ENCODE measurements around the gene POR. TPM values are rescaled to one million over a fixed set of nuclear protein-coding genes. Genes with fewer than 3 reads are reported as not detected.
A peak's percentile ranks its signal among the peaks of the same experiment; 100 is the strongest.

Gene POR
- total and polyA plus RNA-seq, 2 of the 13 experiments (the other 11 are each of a cell fraction or from before 2014, with no cell fraction given) = 145 to 266 TPM

DNA sequence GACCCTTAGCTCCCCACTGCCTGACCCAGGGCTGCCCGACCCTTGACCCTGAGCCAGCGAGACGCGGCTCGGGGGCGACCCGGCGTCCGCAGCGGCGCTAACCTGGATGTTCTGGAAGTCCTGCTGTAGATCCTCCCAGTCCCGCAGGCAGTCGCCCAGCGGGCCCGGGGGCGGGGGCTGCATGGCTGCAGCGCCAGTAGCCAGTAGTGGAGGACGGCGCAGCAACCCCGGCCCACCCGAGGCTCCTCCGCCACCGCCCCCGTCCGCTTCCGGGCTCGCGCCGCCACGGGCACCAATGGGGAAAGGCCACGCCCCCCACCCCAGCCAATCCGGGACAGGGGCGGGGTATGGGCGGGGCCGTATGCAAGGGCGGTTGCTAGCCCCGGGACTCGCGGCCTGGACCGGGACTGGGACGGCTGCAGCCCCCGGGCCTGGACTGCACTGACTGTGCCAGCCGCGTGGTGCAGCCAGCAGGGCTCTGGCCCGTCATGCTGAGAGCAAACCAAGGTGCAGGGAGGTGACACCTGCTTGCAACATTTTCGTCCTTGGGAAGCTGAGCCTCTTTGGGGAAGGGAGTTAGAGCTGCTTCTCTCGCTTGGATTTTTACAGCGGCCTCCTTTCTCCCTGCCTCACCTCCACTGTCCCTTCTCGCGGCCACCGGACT lies 79.6 kb downstream of the POR start, which contains the start of gene TMEM120A (continued):
- TF ChIP-seq CBX2 (IDR thresholded peaks at IDR 0.05; ENCODE audit: low read depth, low read length) = no peak
- no peak for TF ChIP-seq CBX2 (CRISPR knock-in tag; IDR thresholded peaks at IDR 0.05; ENCODE audit: low read depth)
- peak; percentile 75; the same call in 1 of the 2 replicates for TF ChIP-seq KLF12 (CRISPR knock-in tag; IDR thresholded peaks at IDR 0.05; ENCODE audit: borderline replicate concordance)
- peak; percentile 87; the same call in 1 of the 2 replicates for TF ChIP-seq ZNF709 (CRISPR knock-in tag; IDR thresholded peaks at IDR 0.05)
- TF ChIP-seq TCF7L2 (IDR thresholded peaks at IDR 0.05; ENCODE audit: low read depth, low read length) = no peak
- TF ChIP-seq, protein P1, sequence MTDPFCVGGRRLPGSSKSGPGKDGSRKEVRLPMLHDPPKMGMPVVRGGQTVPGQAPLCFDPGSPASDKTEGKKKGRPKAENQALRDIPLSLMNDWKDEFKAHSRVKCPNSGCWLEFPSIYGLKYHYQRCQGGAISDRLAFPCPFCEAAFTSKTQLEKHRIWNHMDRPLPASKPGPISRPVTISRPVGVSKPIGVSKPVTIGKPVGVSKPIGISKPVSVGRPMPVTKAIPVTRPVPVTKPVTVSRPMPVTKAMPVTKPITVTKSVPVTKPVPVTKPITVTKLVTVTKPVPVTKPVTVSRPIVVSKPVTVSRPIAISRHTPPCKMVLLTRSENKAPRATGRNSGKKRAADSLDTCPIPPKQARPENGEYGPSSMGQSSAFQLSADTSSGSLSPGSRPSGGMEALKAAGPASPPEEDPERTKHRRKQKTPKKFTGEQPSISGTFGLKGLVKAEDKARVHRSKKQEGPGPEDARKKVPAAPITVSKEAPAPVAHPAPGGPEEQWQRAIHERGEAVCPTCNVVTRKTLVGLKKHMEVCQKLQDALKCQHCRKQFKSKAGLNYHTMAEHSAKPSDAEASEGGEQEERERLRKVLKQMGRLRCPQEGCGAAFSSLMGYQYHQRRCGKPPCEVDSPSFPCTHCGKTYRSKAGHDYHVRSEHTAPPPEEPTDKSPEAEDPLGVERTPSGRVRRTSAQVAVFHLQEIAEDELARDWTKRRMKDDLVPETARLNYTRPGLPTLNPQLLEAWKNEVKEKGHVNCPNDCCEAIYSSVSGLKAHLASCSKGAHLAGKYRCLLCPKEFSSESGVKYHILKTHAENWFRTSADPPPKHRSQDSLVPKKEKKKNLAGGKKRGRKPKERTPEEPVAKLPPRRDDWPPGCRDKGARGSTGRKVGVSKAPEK (CRISPR knock-in tag; IDR thresholded peaks at IDR 0.05; ENCODE audit: borderline replicate concordance) = no peak
- TF ChIP-seq ZNF496 (CRISPR knock-in tag; IDR thresholded peaks at IDR 0.05; ENCODE audit: insufficient replicate concordance) = no peak
- TF ChIP-seq ZNF10 (CRISPR knock-in tag; IDR thresholded peaks at IDR 0.05; ENCODE audit: borderline replicate concordance, low read depth) = no peak
- TF ChIP-seq RBAK (CRISPR knock-in tag; IDR thresholded peaks at IDR 0.05) = no peak
- TF ChIP-seq GATAD2A (CRISPR knock-in tag; IDR thresholded peaks at IDR 0.05) = peak; percentile 3; the same call in 1 of the 2 replicates
- no peak for TF ChIP-seq AKAP8 (CRISPR knock-in tag; IDR thresholded peaks at IDR 0.05)
- no peak for TF ChIP-seq MAFK (conservative IDR thresholded peaks at IDR 0.05 in 1 of 2, IDR thresholded peaks at IDR 0.05 in 1 of 2; ENCODE audit: low read length in 2 of 2)
- peak; percentile 64 for TF ChIP-seq HOXA3 (CRISPR knock-in tag; IDR thresholded peaks at IDR 0.05)
- TF ChIP-seq PTBP1 (IDR thresholded peaks at IDR 0.05; ENCODE audit: low read depth, low read length, poor library complexity, severe bottlenecking) = no peak
- TF ChIP-seq ZNF354B (CRISPR knock-in tag; IDR thresholded peaks at IDR 0.05) = no peak
- no peak for TF ChIP-seq ZNF674 (CRISPR knock-in tag; IDR thresholded peaks at IDR 0.05; ENCODE audit: low read depth)
- no peak for TF ChIP-seq HOXA7 (CRISPR knock-in tag; IDR thresholded peaks at IDR 0.05)
- TF ChIP-seq, protein P2, sequence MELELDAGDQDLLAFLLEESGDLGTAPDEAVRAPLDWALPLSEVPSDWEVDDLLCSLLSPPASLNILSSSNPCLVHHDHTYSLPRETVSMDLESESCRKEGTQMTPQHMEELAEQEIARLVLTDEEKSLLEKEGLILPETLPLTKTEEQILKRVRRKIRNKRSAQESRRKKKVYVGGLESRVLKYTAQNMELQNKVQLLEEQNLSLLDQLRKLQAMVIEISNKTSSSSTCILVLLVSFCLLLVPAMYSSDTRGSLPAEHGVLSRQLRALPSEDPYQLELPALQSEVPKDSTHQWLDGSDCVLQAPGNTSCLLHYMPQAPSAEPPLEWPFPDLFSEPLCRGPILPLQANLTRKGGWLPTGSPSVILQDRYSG (CRISPR knock-in tag; IDR thresholded peaks at IDR 0.05) = no peak
- TF ChIP-seq, protein P3, sequence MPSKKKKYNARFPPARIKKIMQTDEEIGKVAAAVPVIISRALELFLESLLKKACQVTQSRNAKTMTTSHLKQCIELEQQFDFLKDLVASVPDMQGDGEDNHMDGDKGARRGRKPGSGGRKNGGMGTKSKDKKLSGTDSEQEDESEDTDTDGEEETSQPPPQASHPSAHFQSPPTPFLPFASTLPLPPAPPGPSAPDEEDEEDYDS (CRISPR knock-in tag; IDR thresholded peaks at IDR 0.05) = peak; percentile 82
- peak; percentile 55; the same call in 1 of the 2 replicates for TF ChIP-seq ZC3H13 (CRISPR knock-in tag; IDR thresholded peaks at IDR 0.05)
- peak; percentile 72; the same call in 1 of the 2 replicates for TF ChIP-seq DMAP1 (CRISPR knock-in tag; IDR thresholded peaks at IDR 0.05)
- no peak for TF ChIP-seq ZNF446 (CRISPR knock-in tag; IDR thresholded peaks at IDR 0.05)
- peak; percentile 93 for TF ChIP-seq KDM2A (CRISPR knock-in tag; IDR thresholded peaks at IDR 0.05; ENCODE audit: borderline replicate concordance, low read depth)
- no peak for TF ChIP-seq FOXK2 (IDR thresholded peaks at IDR 0.05)
- TF ChIP-seq, protein P4, sequence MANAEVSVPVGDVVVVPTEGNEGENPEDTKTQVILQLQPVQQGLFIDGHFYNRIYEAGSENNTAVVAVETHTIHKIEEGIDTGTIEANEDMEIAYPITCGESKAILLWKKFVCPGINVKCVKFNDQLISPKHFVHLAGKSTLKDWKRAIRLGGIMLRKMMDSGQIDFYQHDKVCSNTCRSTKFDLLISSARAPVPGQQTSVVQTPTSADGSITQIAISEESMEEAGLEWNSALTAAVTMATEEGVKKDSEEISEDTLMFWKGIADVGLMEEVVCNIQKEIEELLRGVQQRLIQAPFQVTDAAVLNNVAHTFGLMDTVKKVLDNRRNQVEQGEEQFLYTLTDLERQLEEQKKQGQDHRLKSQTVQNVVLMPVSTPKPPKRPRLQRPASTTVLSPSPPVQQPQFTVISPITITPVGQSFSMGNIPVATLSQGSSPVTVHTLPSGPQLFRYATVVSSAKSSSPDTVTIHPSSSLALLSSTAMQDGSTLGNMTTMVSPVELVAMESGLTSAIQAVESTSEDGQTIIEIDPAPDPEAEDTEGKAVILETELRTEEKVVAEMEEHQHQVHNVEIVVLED (CRISPR knock-in tag; IDR thresholded peaks at IDR 0.05; ENCODE audit: borderline replicate concordance) = peak; percentile 37; the same call in 1 of the 2 replicates
- TF ChIP-seq PCBP2 (optimal IDR thresholded peaks at IDR 0.05; ENCODE audit: low read depth, low read length, poor library complexity, severe bottlenecking) = no peak
